Caco-2 (cell line): ENCODE measurements around the gene PIGL. TPM values are rescaled to one million over a fixed set of nuclear protein-coding genes. Genes with fewer than 3 reads are reported as not detected.

Experiments used
- BruUV-seq: library from RNA; stranded (reverse); fragments of 400-500 nt; replicated peaks from 2 replicates; lab custom pipeline; 2021; lab: Mats Ljungman, UMichigan
- CTCF ChIA-PET: fragments of 300-600 bp; sonication (Branson Sonifier 250); formaldehyde crosslinking; loops from one replicate; lab custom pipeline; 2022; ENCODE audit warnings: antibody characterized with exemption; lab: Charles Lee
- POLR2A ChIA-PET: fragments of 300-600 bp; sonication (Branson Sonifier 250); formaldehyde crosslinking; loops from one replicate; lab custom pipeline; 2022; ENCODE audit warnings: antibody characterized with exemption; lab: Charles Lee
- DNase-seq, 2 experiments: peaks; one replicate each; pipeline versions ENCODE4 v3.0.0 to v3.0.0-alpha.2; 2020 to 2022
- H3K27me3 ChIP-seq: replicated peaks from 2 replicates; pipeline ENCODE4 v1.6.0; 2011; ENCODE audit warnings: low read length; ENCODE audit not compliant: control insufficient read depth, insufficient read depth
- H3K36me3 ChIP-seq: 2 replicates; pipeline ENCODE4 v1.5.1; 2011; ENCODE audit warnings: low read length; ENCODE audit not compliant: control insufficient read depth, insufficient read depth
- H3K4me1 ChIP-seq: fragments of 250-450 bp; sonication (Bioruptor Pico); 2 replicates; pipeline ENCODE4 v1.5.1; 2020; ENCODE audit warnings: mild to moderate bottlenecking
- H3K4me3 ChIP-seq: 2 replicates; pipeline ENCODE4 v1.5.1; 2011; ENCODE audit warnings: low read depth, mild to moderate bottlenecking, control low read depth, low read length
- H3K9me3 ChIP-seq: fragments of 250-450 bp; sonication (Bioruptor Pico); 2 replicates; pipeline ENCODE4 v1.5.1; 2020; ENCODE audit warnings: mild to moderate bottlenecking, moderate library complexity
- H3K27ac Mint-ChIP-seq: one replicate; pipeline ENCODE4 v1.8.0; 2022; ENCODE audit warnings: mixed read lengths; ENCODE audit not compliant: unreplicated experiment
- H3K27me3 Mint-ChIP-seq: one replicate; pipeline ENCODE4 v1.8.0; 2022; ENCODE audit warnings: mixed read lengths; ENCODE audit not compliant: insufficient read depth, unreplicated experiment
- H3K36me3 Mint-ChIP-seq: one replicate; pipeline ENCODE4 v1.8.0; 2022; ENCODE audit warnings: mild to moderate bottlenecking, mixed read lengths; ENCODE audit not compliant: insufficient read depth, unreplicated experiment
- H3K4me1 Mint-ChIP-seq: one replicate; pipeline ENCODE4 v1.8.0; 2022; ENCODE audit warnings: low read depth, mixed read lengths; ENCODE audit not compliant: unreplicated experiment
- H3K4me3 Mint-ChIP-seq: one replicate; pipeline ENCODE4 v1.8.0; 2022; ENCODE audit warnings: mild to moderate bottlenecking, moderate library complexity, mixed read lengths; ENCODE audit not compliant: unreplicated experiment
- H3K9me3 Mint-ChIP-seq: one replicate; pipeline ENCODE4 v1.8.0; 2022; ENCODE audit warnings: mixed read lengths; ENCODE audit not compliant: unreplicated experiment
- CTCF ChIP-seq, 2 experiments: fragments of 200-600 bp in 1 of 2; IDR thresholded peaks; 1 replicate in 1 of 2; 2 replicates in 1 of 2; pipeline versions ENCODE4 v1.5.1 to v1.8.0; 2011 to 2022; ENCODE audit warnings: antibody characterized with exemption in 1 of 2, control low read depth in 1 of 2, inconsistent platforms in 1 of 2, low read depth in 1 of 2, low read length in 1 of 2, mild to moderate bottlenecking in 1 of 2, moderate library complexity in 1 of 2; ENCODE audit not compliant: insufficient read depth in 1 of 2, severe bottlenecking in 1 of 2, unreplicated experiment in 1 of 2
- intact Hi-C: fragments of 100-400 bp; cut with micrococcal nuclease; formaldehyde crosslinking; loops from one replicate; pipeline ENCODE4 v1.10.0; 2022; ENCODE audit not compliant: unreplicated experiment
- microRNA-seq: library from miRNA; unstranded; fragments of <30 nt; microRNA quantifications from one replicate; pipeline ENCODE4 v1.2.0, GENCODE V29; 2022
- total RNA-seq: library from RNA; stranded (reverse); gene quantifications from 2 replicates; pipeline ENCODE4 v1.2.3, GENCODE V29; 2022

The PIGL gene
- total RNA-seq, 1 experiment from 2014 or later, result 21.1 TPM

GRCh38 chr17:16371742-16372141 is 154.7 kb downstream of the PIGL start:
- Histone ChIP-seq H3K4me1 (no peaks in the 10 kb centered on the region), H3K27me3 (no peaks in the 10 kb centered on the region), H3K4me3 (no peak overlapping the region), H3K9me3 (no peaks in the 10 kb centered on the region), H3K36me3 (no peaks in the 10 kb centered on the region)
- H3K4me3 Mint-ChIP-seq, result no peak overlapping the region
- no peak for DNase-seq
- POLR2A ChIA-PET, result no interaction called here
- no peak overlapping the region for H3K27ac Mint-ChIP-seq
- no peaks in the 10 kb centered on the region for H3K36me3 Mint-ChIP-seq
- no peaks in the 10 kb centered on the region for H3K27me3 Mint-ChIP-seq
- no peak for TF ChIP-seq CTCF (IDR thresholded peaks at IDR 0.05; ENCODE audit: insufficient read depth in 1 of 2, low read depth in 1 of 2, low read length in 1 of 2, severe bottlenecking in 1 of 2, unreplicated experiment in 1 of 2)
- intact Hi-C loops, result no loop called here
- no TSS peak for BruUV-seq
- no peaks in the 10 kb centered on the region for H3K4me1 Mint-ChIP-seq
- no peaks in the 10 kb centered on the region for H3K9me3 Mint-ChIP-seq
- CTCF ChIA-PET, result interaction anchor here (1.0 kb wide), 1 partner anchor 8 kb away, joined by 3 read pairs; no protein-coding TSS in a partner anchor

DNA sequence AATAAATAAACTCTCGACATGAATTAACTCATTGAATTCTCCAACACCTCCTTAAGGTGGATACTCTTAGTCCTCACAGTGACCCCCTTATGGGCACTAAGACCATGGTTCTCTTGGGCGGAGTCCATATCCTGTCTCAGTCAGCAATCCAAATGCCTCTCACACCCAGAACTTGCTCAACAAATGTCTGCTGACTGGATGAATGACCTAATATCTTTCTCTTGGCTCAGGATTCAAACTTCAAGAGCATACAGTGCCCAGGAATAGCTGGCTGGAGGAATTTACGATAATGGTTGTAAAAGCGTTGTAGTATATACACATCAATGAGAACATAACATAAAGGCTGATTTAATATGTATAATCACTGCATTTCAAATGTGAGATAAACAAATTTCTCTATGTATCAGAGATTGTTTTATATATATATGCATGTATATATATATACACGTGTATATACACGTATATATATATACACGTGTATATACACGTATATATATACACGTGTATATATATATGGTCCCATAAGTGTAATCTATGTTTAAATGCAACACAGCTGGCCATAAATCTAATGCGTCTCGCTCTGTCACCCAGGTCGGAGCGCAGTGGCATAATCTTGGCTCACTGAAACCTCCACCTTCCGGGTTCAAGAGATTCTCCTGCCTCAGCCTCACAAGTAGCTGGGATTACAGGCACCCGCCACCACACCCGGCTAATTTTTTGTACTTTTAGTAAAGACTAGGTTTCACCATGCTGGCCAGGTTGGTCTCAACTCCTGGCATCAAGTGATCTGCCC is 157.3 kb downstream of the PIGL start:
- ChIA-PET POLR2A (interaction anchor here (0.6 to 0.8 kb wide), 2 partner anchors 33 to 65 kb away, joined by 5 to 7 read pairs; no protein-coding TSS in a partner anchor), CTCF (interaction anchor here (1.3 kb wide), 1 partner anchor 11 kb away, joined by 9 read pairs; no protein-coding TSS in a partner anchor)
- Histone ChIP-seq H3K27me3 (no peaks in the 10 kb centered on the region), H3K36me3 (no peaks in the 10 kb centered on the region), H3K4me1 (no peaks in the 10 kb centered on the region), H3K9me3 (no peaks in the 10 kb centered on the region), H3K4me3 (no peak overlapping the region)
- no peak for TF ChIP-seq CTCF (IDR thresholded peaks at IDR 0.05; ENCODE audit: insufficient read depth in 1 of 2, low read depth in 1 of 2, low read length in 1 of 2, severe bottlenecking in 1 of 2, unreplicated experiment in 1 of 2)
- no TSS peak for BruUV-seq
- H3K4me1 Mint-ChIP-seq, result no peaks in the 10 kb centered on the region
- no peak overlapping the region for H3K27ac Mint-ChIP-seq
- intact Hi-C loops, result no loop called here
- no peak overlapping the region for H3K4me3 Mint-ChIP-seq
- H3K27me3 Mint-ChIP-seq, result no peaks in the 10 kb centered on the region
- no peaks in the 10 kb centered on the region for H3K9me3 Mint-ChIP-seq
- no peaks in the 10 kb centered on the region for H3K36me3 Mint-ChIP-seq
- DNase-seq, result no peak

Small RNAs within 50 kb of the gene (microRNA-seq; reads per million reads assigned to microRNA genes)
- gene MIR1288, result not detected

Other genes starting within 250 kb of the PIGL start
- 10.4 and 13.8 TPM in 2 replicates for gene ZSWIM7, start 217.5 kb upstream of the PIGL start, total RNA-seq
- gene TTC19, start 217.4 kb upstream of the PIGL start, total RNA-seq, result 20.2 and 21.9 TPM in 2 replicates
- gene NCOR1, start 1.7 kb upstream of the PIGL start, total RNA-seq, result 90.8 and 95.8 TPM in 2 replicates
- gene CENPV, start 136.3 kb downstream of the PIGL start, total RNA-seq, result 92.8 and 103 TPM in 2 replicates
- 1,900 and 1,904 TPM in 2 replicates for gene UBB, start 163.9 kb downstream of the PIGL start, total RNA-seq
- gene TRPV2, start 198.4 kb downstream of the PIGL start, total RNA-seq, result 0.28 and 0.41 TPM in 2 replicates